Heart left ventricle (tissue), 16 donors: ENCODE data around the gene UEVLD. TPM values are rescaled to one million over a fixed set of nuclear protein-coding genes. Genes with fewer than 3 reads are reported as not detected.

Source experiments
- ATAC-seq, 4 donors: fragments of 200-7000 bp; cut with Tn5 transposase; one replicate each; pipeline ENCODE4 v1.9.1; 2020 to 2022; ENCODE audit warnings: moderate library complexity in 4 of 4, mild to moderate bottlenecking in 3 of 4, moderate number of reproducible peaks in 1 of 4
- DNase-seq, 5 donors: peaks; one replicate each; pipeline ENCODE4 v3.0.0-alpha.2; 2020
- H3K27ac ChIP-seq, 12 donors: fragments of 200-600 bp; sonication (generic) in 4 of 12; one replicate each; pipeline versions ENCODE4 v1.5.0 to v1.8.0; 2016 to 2022; ENCODE audit warnings: mild to moderate bottlenecking in 2 of 12
- H3K27me3 ChIP-seq, 9 donors: fragments of 200-600 bp; sonication (generic) in 2 of 9; one replicate each; pipeline versions ENCODE4 v1.5.1 to v1.8.0; 2016 to 2022; ENCODE audit warnings: mild to moderate bottlenecking in 3 of 9
- H3K36me3 ChIP-seq, 9 donors: fragments of 200-600 bp; sonication (generic) in 2 of 9; one replicate each; pipeline versions ENCODE4 v1.5.0 to v1.8.0; 2018 to 2022; ENCODE audit warnings: mild to moderate bottlenecking in 2 of 9
- H3K4me1 ChIP-seq, 12 donors: fragments of 200-600 bp; sonication (generic) in 4 of 12; one replicate each; pipeline versions ENCODE4 v1.5.0 to v1.8.0; 2016 to 2022; ENCODE audit warnings: mild to moderate bottlenecking in 3 of 12
- H3K4me3 ChIP-seq, 12 donors: fragments of 200-600 bp; sonication (generic) in 4 of 12; one replicate each; pipeline versions ENCODE4 v1.5.0 to v1.8.0; 2017 to 2022; ENCODE audit warnings: mild to moderate bottlenecking in 9 of 12, moderate library complexity in 4 of 12
- H3K9me3 ChIP-seq, 12 donors: fragments of 200-600 bp; sonication (generic) in 4 of 12; one replicate each; pipeline versions ENCODE4 v1.5.0 to v1.8.0; 2016 to 2022; ENCODE audit warnings: mild to moderate bottlenecking in 1 of 12
- CTCF ChIP-seq, 12 donors: fragments of 200-600 bp; sonication (generic) in 4 of 12; IDR thresholded peaks; one replicate each; pipeline versions ENCODE4 v1.5.0 to v1.8.0; 2018 to 2022; ENCODE audit warnings: antibody characterized with exemption in 12 of 12, mild to moderate bottlenecking in 5 of 12
- POLR2A ChIP-seq, 2 donors: fragments of 450-650 bp; IDR thresholded peaks; one replicate each; pipeline ENCODE4 v1.6.1; 2017; ENCODE audit warnings: antibody characterized with exemption in 2 of 2, mild to moderate bottlenecking in 2 of 2, moderate library complexity in 2 of 2
- WGBS, 4 donors: extraction: QIAGEN DNeasy Blood & Tissue Kit in 2 of 4; methylation state at CpG; one replicate each; pipeline versions ENCODE4 v1.1.5 to v1.1.7; 2013 to 2018; 5-methylcytosine and 5-hydroxymethylcytosine counted together
- intact Hi-C, 10 donors: fragments of 100-400 bp; cut with DNase I; formaldehyde crosslinking; loops; one replicate each; pipeline versions ENCODE4 v1.11.1 to v1.14.2; 2022
- polyA plus RNA-seq, 2 donors: library from polyadenylated mRNA; stranded (reverse); fragments of 200-250 nt; gene quantifications; one replicate each; pipeline ENCODE4 v1.2.3, GENCODE V29; 2013
- total RNA-seq, 9 donors: library from RNA; depleted of rRNA in 2 of 9; stranded (reverse); fragments of >200 nt in 2 of 9; fragmentation: NEBNext Ultra II Directional in 3 of 9; extraction: Animal tissue kit (Norgen Biotek cat#: 25700) in 3 of 9; gene quantifications; one replicate each; pipeline versions ENCODE4 v1.1.0 to v1.2.4, GENCODE V29; 2016 to 2023
- donor health status: ischemic (EF 13 %, LVEDD 7.1; RV severe dilation, severe dysfunction).
- donor health status: healthy with polysubstance abuse.
- donor health status: DM: no; HTN: yes; CAD: no.
- donor health status: DM: no; HTN: no; CAD: no.
- donor health status: ischemic (EF 25% LVEDD 6.9; RV normal size, moderate dysfunction).
- donor health status: ischemic (EF 25% LVEDD 5.7; RV mildly dilated, moderate dysfunction).
- donor health status: healthy.
- donor health status: DM: yes; HTN: yes; CAD: no.
- donor health status: ischemic (EF 35%, LVEDD 5.7; RV mildly dilated, moderate dysfunction).
- donor health status: nonischemic (EF 11% LVEDD 7.7; RV severe dilation, severe dysfunction).
- donor health status: DM: yes; HTN: yes; CAD: no.
- donor health status: PGD.
- donor health status: ischemic (EF 29% LVEDD 5.4; RV normal size, mild dysfunction).
- donor health status: nonischemic (EF 23%, LVEDD 6.1; RV moderate dilation, normal function).

UEVLD gene
- total and polyA plus RNA-seq, 11 donors, result 4.3 to 37.8 (median 20.2) TPM

GRCh38 chr11:18618342-18619025, 29.9 kb upstream of the UEVLD start:
- intact Hi-C loops, result no loop called here
- DNase-seq (no peak), ATAC-seq (peak in 3 of 4 donors; percentile 45 to 70 (median 49))
- no peaks in the 10 kb centered on the region for H3K27me3 ChIP-seq
- no peak overlapping the region for H3K4me3 ChIP-seq
- peaks cover 0 to 34% (median 29%) of the 10 kb centered on the region in 9 donors for H3K36me3 ChIP-seq
- TF ChIP-seq POLR2A (IDR thresholded peaks at IDR 0.05), result no peak
- TF ChIP-seq CTCF (IDR thresholded peaks at IDR 0.05), result no peak
- peaks cover 0 to 43% (median 16%) of the 10 kb centered on the region in 12 donors for H3K4me1 ChIP-seq
- H3K27ac ChIP-seq, result peak overlapping the region in 10 of 12 donors; percentile 2 to 65 (median 27)
- H3K9me3 ChIP-seq, result peaks cover 0 to 1% (median 0%) of the 10 kb centered on the region in 12 donors
- WGBS, 4 donors, result 7 to 12% (median 11%) methylated on average over 5 of the region's 5 CpGs

- no peak overlapping the region for H3K4me3 ChIP-seq
- no peaks in the 10 kb centered on the region for H3K9me3 ChIP-seq
- peaks cover 0 to 43% (median 16%) of the 10 kb centered on the region in 12 donors for H3K4me1 ChIP-seq
- ATAC-seq (no peak), DNase-seq (no peak)
- TF ChIP-seq POLR2A (IDR thresholded peaks at IDR 0.05), result no peak
- TF ChIP-seq CTCF (IDR thresholded peaks at IDR 0.05), result no peak
- peak overlapping the region in 9 of 12 donors; percentile 2 to 65 (median 26) for H3K27ac ChIP-seq
- no peaks in the 10 kb centered on the region for H3K27me3 ChIP-seq
- intact Hi-C loops, result no loop called here
- H3K36me3 ChIP-seq, result peaks cover 0 to 40% (median 34%) of the 10 kb centered on the region in 9 donors
- 77 to 85% (median 82%) methylated on average over 10 of the region's 10 CpGs for WGBS, 4 donors
Measured at GRCh38 chr11:18617688-18618341, 29.3 kb upstream of the UEVLD start.

GRCh38 chr11:18615628-18616392, 27.3 kb upstream of the UEVLD start:
- Histone ChIP-seq H3K27ac (no peak overlapping the region), H3K36me3 (peaks cover 0 to 60% (median 53%) of the 10 kb centered on the region in 9 donors), H3K9me3 (no peaks in the 10 kb centered on the region), H3K27me3 (no peaks in the 10 kb centered on the region), H3K4me3 (no peak overlapping the region), H3K4me1 (peaks cover 0 to 39% (median 16%) of the 10 kb centered on the region in 12 donors)
- DNase-seq, result no peak
- TF ChIP-seq POLR2A (IDR thresholded peaks at IDR 0.05), result no peak
- no peak for TF ChIP-seq CTCF (IDR thresholded peaks at IDR 0.05)
- intact Hi-C loops, result no loop called here
- 92 to 94% (median 93%) methylated on average over 11 of the region's 11 CpGs for WGBS, 4 donors
- ATAC-seq, result no peak

- H3K36me3 ChIP-seq, result peaks cover 0 to 72% (median 64%) of the 10 kb centered on the region in 9 donors
- H3K27me3 ChIP-seq, result no peaks in the 10 kb centered on the region
- intact Hi-C loops, result no loop called here
- no peaks in the 10 kb centered on the region for H3K9me3 ChIP-seq
- no peak for TF ChIP-seq POLR2A (IDR thresholded peaks at IDR 0.05)
- TF ChIP-seq CTCF (IDR thresholded peaks at IDR 0.05), result no peak
- H3K4me1 ChIP-seq, result peaks cover 0 to 38% (median 16%) of the 10 kb centered on the region in 12 donors
- no peak overlapping the region for H3K4me3 ChIP-seq
- no peak overlapping the region for H3K27ac ChIP-seq
- no peak for DNase-seq
- WGBS, 4 donors, result 91 to 95% (median 93%) methylated on average over 6 to 10 of the region's 10 CpGs
- peak in 1 of 4 donors; percentile 29 for ATAC-seq
Measured at GRCh38 chr11:18614667-18615066, 26.1 kb upstream of the UEVLD start.
